SJSA1 (cell line): ENCODE measurements around the gene KLK14. TPM values are rescaled to one million over a fixed set of nuclear protein-coding genes. Genes with fewer than 3 reads are reported as not detected.

Experiments used
- DNase-seq, 2 experiments: peaks; one replicate each; pipeline ENCODE4 v3.0.0-alpha.2; 2015 to 2020; ENCODE audit warnings: low spot score in 2 of 2, low read depth in 1 of 2
- H3K27ac ChIP-seq: fragments of 250-450 bp; sonication (Bioruptor Pico); 2 replicates; pipeline ENCODE4 v1.5.1; 2020; ENCODE audit warnings: mild to moderate bottlenecking, moderate library complexity
- H3K27me3 ChIP-seq: fragments of 250-450 bp; sonication (Bioruptor Pico); replicated peaks from 2 replicates; pipeline ENCODE4 v1.5.1; 2020; ENCODE audit warnings: mild to moderate bottlenecking, moderate library complexity
- H3K36me3 ChIP-seq: fragments of 250-450 bp; sonication (Bioruptor Pico); 2 replicates; pipeline ENCODE4 v1.5.1; 2020; ENCODE audit warnings: mild to moderate bottlenecking
- H3K4me1 ChIP-seq: fragments of 250-450 bp; sonication (Bioruptor Pico); replicated peaks from 2 replicates; pipeline ENCODE4 v1.6.1; 2021; ENCODE audit warnings: mild to moderate bottlenecking
- H3K4me3 ChIP-seq: fragments of 250-450 bp; sonication (Bioruptor Pico); 2 replicates; pipeline ENCODE4 v1.5.1; 2020; ENCODE audit warnings: mild to moderate bottlenecking
- H3K9me3 ChIP-seq: fragments of 250-450 bp; sonication (Bioruptor Pico); replicated peaks from 2 replicates; pipeline ENCODE4 v1.5.1; 2020; ENCODE audit warnings: mild to moderate bottlenecking
- total RNA-seq: library from RNA; depleted of rRNA; stranded (reverse); fragments of >200 nt; shearing (Covaris generic); gene quantifications from 2 replicates; pipeline ENCODE4 v1.2.3, GENCODE V29; 2014

KLK14 gene
- total RNA-seq, 1 experiment from 2014 or later, result not detected

DNA sequence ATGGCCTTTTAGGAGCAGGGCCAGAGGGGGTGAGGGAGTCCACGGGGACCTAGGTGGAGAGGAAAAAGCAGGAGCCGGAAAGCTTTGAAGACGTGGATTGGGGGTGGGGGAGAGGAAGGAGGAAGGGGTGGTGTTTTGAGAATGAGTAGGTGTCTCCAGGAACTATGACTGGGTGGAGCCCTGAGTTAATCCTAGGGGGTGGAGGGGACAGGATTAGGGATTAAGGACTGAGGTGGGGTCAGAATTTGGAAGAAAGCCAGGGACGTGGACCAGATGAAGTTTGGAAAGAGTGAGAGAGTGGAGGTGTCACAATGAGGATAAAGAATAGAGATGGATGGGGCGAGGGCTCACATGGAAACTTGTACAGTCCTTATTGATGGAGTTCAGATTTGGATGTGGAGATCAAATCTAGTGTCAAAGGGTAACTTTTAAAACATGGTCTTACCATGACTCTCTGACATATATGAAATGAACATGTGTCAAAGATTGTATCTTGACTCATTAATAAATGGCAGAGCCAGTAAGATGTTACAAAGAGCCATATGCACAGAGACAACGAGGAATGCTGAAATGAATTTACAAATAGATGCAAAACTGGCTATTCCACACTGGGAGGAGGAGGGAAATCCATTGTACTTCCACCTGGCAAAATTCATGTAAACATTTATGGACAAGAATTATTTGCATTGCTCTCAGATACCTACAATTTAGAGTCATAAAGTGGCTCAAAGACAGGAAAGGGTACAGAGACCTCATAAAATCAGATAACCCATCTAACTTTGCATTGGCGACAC lies 16.1 kb downstream of the KLK14 start:
- H3K4me1 ChIP-seq, result no peaks in the 10 kb centered on the region
- no peaks in the 10 kb centered on the region for H3K36me3 ChIP-seq
- DNase-seq, result no peak
- H3K4me3 ChIP-seq, result no peak overlapping the region
- no peaks in the 10 kb centered on the region for H3K9me3 ChIP-seq
- H3K27ac ChIP-seq, result no peak overlapping the region
- peaks cover 6% of the 10 kb centered on the region for H3K27me3 ChIP-seq

DNA sequence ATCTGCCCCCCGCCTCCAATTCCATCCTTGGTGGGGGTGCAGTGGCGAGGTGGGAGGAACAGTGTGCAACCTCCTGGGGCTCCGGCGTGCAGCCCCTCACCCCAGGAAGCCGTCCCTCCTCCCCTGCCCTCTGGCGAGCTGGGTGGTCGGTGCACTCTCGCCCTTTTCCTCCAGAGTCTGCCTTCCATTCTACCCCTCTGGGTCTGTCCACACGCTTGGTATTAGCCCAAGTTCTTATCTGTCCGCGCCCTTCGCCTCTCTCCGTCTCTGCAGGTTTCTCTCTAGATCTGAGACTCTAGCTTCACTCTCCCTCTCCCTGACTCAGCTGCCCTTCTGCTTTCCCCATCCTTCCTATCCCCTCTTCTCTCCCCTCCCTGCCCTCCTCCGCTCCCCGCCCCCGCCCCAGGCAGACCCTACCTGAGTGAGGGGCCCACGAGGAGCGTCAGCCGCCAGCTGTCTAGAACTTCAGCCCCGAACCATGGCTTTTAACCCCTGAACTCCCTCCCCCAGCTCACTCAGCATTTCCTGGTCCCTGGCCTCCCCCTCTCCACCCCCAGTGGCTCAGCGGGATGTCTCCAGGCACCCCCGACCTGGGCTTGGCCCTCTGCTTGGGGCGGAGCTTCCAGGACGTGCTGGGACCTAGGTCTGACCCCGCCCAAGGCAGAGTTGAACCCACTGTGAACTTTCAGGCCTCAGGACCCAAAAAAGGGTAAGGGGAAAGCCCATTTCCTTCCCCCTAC lies 17.3 kb downstream of the KLK14 start:
- Histone ChIP-seq H3K4me3 (no peak overlapping the region), H3K27ac (no peak overlapping the region), H3K27me3 (peaks cover 6% of the 10 kb centered on the region), H3K9me3 (no peaks in the 10 kb centered on the region), H3K36me3 (no peaks in the 10 kb centered on the region), H3K4me1 (no peaks in the 10 kb centered on the region)
- DNase-seq, result no peak

DNA sequence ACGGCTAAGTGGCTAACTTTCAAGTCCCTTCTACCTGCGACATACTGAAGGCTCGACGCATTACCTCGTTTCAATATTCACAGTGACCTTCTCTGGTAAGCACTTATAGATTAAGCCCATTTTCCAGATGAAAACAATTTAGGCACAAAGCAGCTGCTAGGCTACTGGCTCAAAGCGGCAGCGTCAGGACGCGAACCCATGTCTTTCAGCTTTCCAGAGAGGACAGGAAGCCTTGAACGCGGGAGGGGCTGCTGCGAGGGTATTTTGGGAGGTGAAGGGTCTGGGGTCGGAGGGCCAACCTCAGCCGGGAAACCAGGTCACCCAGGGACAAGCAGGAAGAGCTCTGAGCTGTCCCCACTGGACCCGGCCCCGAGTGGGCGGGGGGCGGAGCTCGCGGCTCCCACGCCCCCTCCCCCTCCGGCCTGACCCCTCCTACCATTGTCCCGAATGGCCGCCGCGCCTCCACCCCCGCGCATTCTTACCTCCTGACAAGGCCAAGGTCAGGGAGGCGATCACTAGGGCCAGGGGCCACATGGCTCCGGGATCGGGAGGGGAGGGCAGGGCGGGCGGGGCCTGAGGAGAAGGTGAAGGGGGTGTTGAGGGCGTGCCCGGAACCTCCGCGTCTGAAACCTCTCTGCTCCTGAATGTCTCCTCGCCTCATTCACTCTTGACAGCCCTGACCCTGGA lies 18.0 kb downstream of the KLK14 start, which contains the start of gene KLK13:
KLK13 (minus strand) TSS at position 559 of the 687 bp plus-strand sequence; CDS start at position 534, 25 bp downstream.
- DNase-seq, result no peak
- H3K4me3 ChIP-seq, result no peak within 1 kb of the TSS
- H3K27ac ChIP-seq, result no peak within 1 kb of the TSS
- no peaks in the 10 kb centered on the region for H3K4me1 ChIP-seq
- H3K27me3 ChIP-seq, result peaks cover 6% of the 10 kb centered on the region
- no peaks in the 10 kb centered on the region for H3K36me3 ChIP-seq
- no peaks in the 10 kb centered on the region for H3K9me3 ChIP-seq

DNA sequence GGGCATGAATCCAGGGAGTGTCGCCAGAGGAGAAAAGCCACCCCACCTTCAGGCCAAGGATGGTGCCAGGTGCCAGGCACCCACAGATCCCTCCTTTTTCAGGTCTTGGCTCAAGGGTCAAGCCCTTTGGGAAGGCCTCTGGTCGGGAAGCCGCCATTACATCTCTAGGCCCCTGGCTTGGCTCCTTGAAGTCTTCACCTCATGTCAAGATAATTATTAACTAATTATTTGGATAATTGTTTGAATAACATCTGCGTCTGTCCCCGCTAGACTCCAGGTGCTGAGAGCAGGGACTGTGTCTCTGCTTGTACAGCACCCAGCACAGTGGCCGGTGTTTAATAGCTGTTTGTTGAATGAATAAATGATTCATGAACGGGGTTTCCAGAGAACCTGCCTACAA lies 19.0 kb downstream of the KLK14 start:
- no peak overlapping the region for H3K27ac ChIP-seq
- no peaks in the 10 kb centered on the region for H3K36me3 ChIP-seq
- no peak for DNase-seq
- H3K4me3 ChIP-seq, result no peak overlapping the region
- H3K27me3 ChIP-seq, result peaks cover 6% of the 10 kb centered on the region
- H3K9me3 ChIP-seq, result no peaks in the 10 kb centered on the region
- H3K4me1 ChIP-seq, result no peaks in the 10 kb centered on the region

- no peaks in the 10 kb centered on the region for H3K9me3 ChIP-seq
- H3K27ac ChIP-seq, result no peak overlapping the region
- DNase-seq, result no peak
- H3K27me3 ChIP-seq, result no peaks in the 10 kb centered on the region; the same call in 1 of the 2 replicates
- no peaks in the 10 kb centered on the region for H3K4me1 ChIP-seq
- no peaks in the 10 kb centered on the region for H3K36me3 ChIP-seq
- no peak overlapping the region for H3K4me3 ChIP-seq
Observed at GRCh38 chr19:51060973-51061372, 21.7 kb downstream of the KLK14 start.

GRCh38 chr19:51060336-51060735 lies 22.4 kb downstream of the KLK14 start:
- DNase-seq, result no peak
- no peak overlapping the region for H3K4me3 ChIP-seq
- H3K36me3 ChIP-seq, result no peaks in the 10 kb centered on the region
- H3K9me3 ChIP-seq, result no peaks in the 10 kb centered on the region
- no peaks in the 10 kb centered on the region for H3K27me3 ChIP-seq
- no peaks in the 10 kb centered on the region for H3K4me1 ChIP-seq
- H3K27ac ChIP-seq, result no peak overlapping the region

- no peak overlapping the region for H3K4me3 ChIP-seq
- H3K36me3 ChIP-seq, result no peaks in the 10 kb centered on the region
- H3K27me3 ChIP-seq, result no peaks in the 10 kb centered on the region
- DNase-seq, result no peak
- H3K27ac ChIP-seq, result no peak overlapping the region
- no peaks in the 10 kb centered on the region for H3K4me1 ChIP-seq
- H3K9me3 ChIP-seq, result no peaks in the 10 kb centered on the region
Observed at GRCh38 chr19:51059715-51060114, 23.0 kb downstream of the KLK14 start.

- H3K4me3 ChIP-seq, result no peak overlapping the region
- DNase-seq, result no peak
- no peaks in the 10 kb centered on the region; the same call in 1 of the 2 replicates for H3K27me3 ChIP-seq
- no peak overlapping the region for H3K27ac ChIP-seq
- no peaks in the 10 kb centered on the region for H3K4me1 ChIP-seq
- no peaks in the 10 kb centered on the region for H3K36me3 ChIP-seq
- H3K9me3 ChIP-seq, result no peaks in the 10 kb centered on the region
Observed at GRCh38 chr19:51055866-51056265, 26.8 kb downstream of the KLK14 start.

DNA sequence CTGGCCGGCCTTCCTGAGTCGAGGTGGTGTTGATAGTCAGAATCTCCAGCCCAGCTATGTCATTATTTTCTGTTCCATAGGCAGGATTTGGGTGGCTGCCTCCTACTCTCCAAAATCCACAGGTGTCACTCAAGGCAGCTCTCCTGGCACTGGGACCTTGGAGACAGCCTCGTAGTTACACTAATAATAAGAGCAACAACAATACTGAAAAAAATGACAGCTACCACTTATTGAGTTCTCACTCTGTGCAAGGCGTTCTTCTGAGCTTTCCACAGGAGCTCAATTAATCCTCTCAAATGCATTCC lies 35.7 kb downstream of the KLK14 start:
- no peak overlapping the region for H3K27ac ChIP-seq
- no peak overlapping the region for H3K4me3 ChIP-seq
- no peak for DNase-seq
- no peaks in the 10 kb centered on the region for H3K4me1 ChIP-seq
- no peaks in the 10 kb centered on the region for H3K27me3 ChIP-seq
- no peaks in the 10 kb centered on the region for H3K36me3 ChIP-seq
- H3K9me3 ChIP-seq, result no peaks in the 10 kb centered on the region

GRCh38 chr19:51044327-51044726 lies 38.4 kb downstream of the KLK14 start:
- Histone ChIP-seq H3K4me3 (no peak overlapping the region), H3K4me1 (no peaks in the 10 kb centered on the region), H3K9me3 (no peaks in the 10 kb centered on the region), H3K36me3 (no peaks in the 10 kb centered on the region), H3K27me3 (no peaks in the 10 kb centered on the region), H3K27ac (no peak overlapping the region)
- no peak for DNase-seq

- no peak overlapping the region for H3K4me3 ChIP-seq
- H3K27ac ChIP-seq, result no peak overlapping the region
- H3K27me3 ChIP-seq, result no peaks in the 10 kb centered on the region
- DNase-seq, result no peak
- H3K9me3 ChIP-seq, result no peaks in the 10 kb centered on the region
- no peaks in the 10 kb centered on the region for H3K4me1 ChIP-seq
- H3K36me3 ChIP-seq, result no peaks in the 10 kb centered on the region
Observed at GRCh38 chr19:51043497-51043896, 39.2 kb downstream of the KLK14 start.

DNA sequence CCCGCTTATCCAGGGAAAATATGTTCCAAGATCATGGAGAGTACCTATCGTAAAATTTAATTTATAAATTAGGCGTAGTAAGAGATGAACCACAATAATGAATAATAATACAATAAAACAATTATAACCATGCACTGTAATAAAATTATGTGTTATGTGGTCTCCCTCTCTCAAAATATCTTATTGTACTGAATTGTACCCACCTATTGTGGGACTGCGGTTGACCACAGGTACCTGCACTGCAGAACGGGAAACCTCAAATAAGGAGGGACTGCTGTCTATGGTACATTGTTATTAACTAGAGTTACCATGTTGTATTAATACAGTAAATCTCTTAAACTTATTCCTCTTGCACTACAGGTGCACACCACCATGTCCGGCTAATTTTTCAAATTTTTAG lies 42.5 kb downstream of the KLK14 start:
- no peaks in the 10 kb centered on the region for H3K27me3 ChIP-seq
- no peaks in the 10 kb centered on the region for H3K9me3 ChIP-seq
- no peak overlapping the region for H3K27ac ChIP-seq
- DNase-seq, result no peak
- no peak overlapping the region for H3K4me3 ChIP-seq
- no peaks in the 10 kb centered on the region for H3K4me1 ChIP-seq
- no peaks in the 10 kb centered on the region for H3K36me3 ChIP-seq

GRCh38 chr19:51036519-51036918 lies 46.2 kb downstream of the KLK14 start:
- DNase-seq, result no peak
- Histone ChIP-seq H3K27me3 (no peaks in the 10 kb centered on the region), H3K36me3 (no peaks in the 10 kb centered on the region), H3K27ac (no peak overlapping the region), H3K9me3 (no peaks in the 10 kb centered on the region), H3K4me3 (no peak overlapping the region), H3K4me1 (no peaks in the 10 kb centered on the region)

GRCh38 chr19:51034704-51035103 lies 48.0 kb downstream of the KLK14 start, which contains the start of gene KLK12:
TSS of gene KLK12 (minus strand) at chr19:51035002. CDS start at chr19:51034621, 381 bp downstream.
- DNase-seq, result no peak
- no peak within 1 kb of the TSS for H3K4me3 ChIP-seq

More at GRCh38 chr19:51034704-51035103, 48.0 kb downstream of the KLK14 start, which contains the start of gene KLK12:
- Histone ChIP-seq H3K27ac (no peak within 1 kb of the TSS), H3K36me3 (no peaks in the 10 kb centered on the region), H3K4me1 (no peaks in the 10 kb centered on the region), H3K27me3 (no peaks in the 10 kb centered on the region), H3K9me3 (no peaks in the 10 kb centered on the region)
